GM10847 (cell line): Measurements from ENCODE around the gene AHNAK.

Experiments
- POLR2A ChIP-seq: IDR thresholded peaks from 2 replicates; pipeline ENCODE4 v1.6.1; 2011; ENCODE audit not compliant: insufficient read length; ENCODE audit errors: extremely low read depth

AHNAK gene

DNA sequence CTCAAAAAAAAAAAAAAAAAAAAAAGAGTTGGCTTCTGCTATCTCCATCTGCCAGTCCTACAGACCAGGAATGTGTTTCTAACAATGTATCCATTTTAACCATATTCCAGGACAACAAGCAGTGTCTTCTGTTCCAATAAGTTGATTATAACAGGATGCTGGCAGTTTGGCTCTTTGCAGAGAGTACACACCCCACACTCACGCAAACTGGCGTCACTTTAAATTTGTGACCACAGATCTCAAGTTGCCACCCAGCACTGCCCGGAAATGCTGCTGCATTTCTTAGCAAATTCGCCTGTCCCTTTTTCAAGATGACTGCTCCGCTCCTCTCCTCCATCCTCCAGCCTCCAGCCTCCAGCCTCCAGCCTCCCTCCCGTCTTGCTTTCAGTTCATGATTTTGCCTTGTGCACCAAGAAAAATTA, 83.5 kb downstream of the AHNAK start:
- TF ChIP-seq POLR2A: no peak

DNA sequence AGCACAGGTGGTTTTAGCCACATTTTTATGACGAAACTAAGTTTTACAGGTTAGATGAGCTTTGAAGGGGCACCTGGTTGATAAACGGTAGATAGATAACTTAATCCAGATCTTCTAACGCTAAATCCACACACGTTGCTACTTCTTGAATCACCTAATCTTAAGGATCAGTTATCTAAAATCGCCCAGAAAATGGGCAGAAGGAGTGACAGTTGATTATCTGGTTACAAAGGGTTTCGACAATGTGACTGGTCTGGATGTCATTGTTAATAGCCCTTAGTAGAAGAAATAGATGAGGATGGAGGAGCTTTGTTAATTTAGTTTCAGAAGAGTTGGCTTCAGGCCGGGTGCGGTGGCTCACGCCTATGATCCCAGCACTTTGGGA, 84.1 kb downstream of the AHNAK start:
- TF ChIP-seq POLR2A: no peak

DNA sequence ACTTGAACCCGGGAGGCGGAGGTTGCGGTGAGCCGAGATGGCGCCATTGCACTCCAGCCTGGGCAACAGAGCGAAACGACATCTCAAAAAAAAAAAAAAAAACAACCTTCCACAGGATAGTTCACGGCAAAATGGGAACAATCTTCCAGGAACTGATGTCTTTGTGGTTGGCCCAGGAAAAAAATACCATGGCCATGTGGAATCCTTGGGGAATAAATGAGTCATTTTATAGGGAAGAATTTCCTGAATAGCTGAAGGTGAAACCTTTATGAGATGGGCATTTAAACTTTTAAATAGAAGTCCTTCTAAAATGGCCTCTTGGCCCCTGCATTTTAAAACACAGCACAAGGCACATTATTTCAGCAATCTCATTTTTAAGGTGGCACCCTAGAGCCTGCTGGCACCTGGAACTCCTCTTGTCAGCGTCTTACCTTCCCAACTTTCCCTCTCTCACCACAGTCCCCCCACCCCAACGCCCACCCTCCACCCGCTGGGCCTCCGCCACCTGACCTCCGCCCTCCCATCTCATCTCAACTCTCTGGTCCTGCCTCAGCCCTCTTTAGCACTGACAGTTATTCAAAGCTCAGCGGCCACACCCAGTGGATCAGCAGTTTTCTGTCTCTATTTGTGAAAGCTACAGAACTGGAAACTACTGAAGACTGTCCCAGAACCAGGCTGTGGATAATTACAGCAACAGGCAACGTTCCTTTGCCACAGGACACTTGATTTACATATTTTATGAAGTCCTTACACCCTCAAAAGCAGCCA, 84.7 kb downstream of the AHNAK start:
- TF ChIP-seq POLR2A: no peak

DNA sequence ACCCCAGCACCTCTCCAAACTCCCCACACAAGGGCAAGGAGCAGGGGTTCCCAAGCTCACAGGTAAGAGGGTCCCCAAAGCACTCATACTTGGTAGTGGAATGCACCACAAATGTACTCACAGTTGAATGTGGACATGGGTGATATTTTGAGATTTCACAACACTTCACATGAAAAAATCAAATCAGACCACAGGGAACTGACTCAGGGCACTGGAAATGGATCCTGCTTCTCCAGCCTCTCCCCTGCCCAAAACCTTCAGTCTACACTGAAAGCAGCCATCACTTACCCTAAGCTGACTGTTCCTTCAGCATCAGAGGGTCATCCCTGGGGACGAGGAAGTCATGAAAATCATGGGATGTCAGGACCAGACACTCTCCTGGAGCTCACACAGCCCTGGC, 87.5 kb downstream of the AHNAK start:
- TF ChIP-seq POLR2A: no peak

DNA sequence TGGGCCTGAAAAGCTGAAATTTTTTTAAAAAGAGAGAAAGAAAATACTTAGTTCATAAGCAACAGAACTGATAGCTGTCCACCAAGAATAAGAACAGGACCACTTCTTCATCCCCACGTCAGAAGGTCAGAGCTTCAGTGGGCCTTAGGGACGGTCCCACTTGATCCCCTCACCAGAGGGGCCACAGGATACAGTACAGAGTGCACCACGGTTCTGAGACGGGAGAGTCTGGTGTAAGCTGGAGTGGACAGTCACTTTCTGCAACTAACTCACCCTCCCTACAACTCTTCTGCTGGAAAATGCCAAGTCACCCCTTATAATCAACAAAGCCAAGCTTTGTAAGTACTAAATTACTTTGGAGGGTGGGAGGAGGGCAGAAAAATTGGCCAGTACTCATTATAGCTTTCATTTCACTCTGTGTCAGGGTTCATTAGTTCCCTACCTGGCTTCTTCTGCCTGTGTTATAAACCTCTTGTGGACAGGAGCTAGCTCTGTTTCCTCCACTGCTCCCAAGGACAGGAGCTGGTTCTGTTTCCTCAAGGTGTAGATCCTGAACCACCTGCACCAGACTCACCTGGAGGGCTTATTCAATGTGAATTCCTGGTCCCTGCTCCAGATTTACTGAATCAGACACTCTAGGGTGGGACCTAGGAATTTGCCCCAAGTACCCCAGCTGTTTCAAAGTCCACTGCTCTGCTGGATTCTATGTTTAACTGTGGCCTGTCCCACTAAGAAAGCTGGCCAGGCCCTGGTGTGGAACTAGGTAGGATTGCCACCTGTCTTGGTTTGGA, 88.2 kb downstream of the AHNAK start:
- TF ChIP-seq POLR2A: no peak

DNA sequence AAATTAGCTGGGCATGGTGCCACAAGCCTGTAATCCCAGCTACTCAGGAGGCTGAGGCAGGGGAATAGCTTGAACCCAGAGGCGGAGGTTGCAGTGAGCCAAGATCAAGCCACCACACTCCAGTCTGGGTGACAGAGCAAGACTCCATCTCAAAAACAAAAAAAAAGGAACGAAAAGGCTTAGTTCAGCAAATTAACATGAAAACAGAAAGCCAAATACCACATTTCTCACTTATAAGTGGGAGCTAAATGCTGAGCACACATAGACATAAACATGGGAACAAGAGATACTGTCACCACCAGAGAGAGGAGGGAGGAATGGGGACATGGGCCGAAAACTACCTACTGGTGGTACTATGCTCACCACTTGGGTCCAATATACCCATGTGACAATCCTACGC, 89.1 kb downstream of the AHNAK start:
- no peak for TF ChIP-seq POLR2A

DNA sequence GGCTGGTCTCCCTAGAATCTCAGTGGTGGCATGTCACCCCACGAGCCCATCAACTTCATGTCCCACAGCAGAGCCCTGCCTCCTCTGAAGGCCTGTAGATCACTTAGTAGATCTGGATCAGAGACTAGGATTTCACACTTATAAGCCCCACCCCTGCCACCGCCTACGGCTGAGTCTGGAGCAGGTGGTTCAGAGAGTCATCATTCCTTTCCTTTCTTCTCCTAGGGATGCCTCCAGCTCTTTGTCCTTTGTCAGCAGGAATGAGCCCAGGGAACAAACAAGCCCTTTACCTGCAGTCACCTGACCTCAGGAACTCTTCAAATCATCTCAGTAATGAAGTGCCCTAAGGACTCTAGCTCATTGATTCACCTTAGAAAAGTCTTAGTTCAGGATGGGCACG, 90.0 kb downstream of the AHNAK start:
- TF ChIP-seq POLR2A: no peak

DNA sequence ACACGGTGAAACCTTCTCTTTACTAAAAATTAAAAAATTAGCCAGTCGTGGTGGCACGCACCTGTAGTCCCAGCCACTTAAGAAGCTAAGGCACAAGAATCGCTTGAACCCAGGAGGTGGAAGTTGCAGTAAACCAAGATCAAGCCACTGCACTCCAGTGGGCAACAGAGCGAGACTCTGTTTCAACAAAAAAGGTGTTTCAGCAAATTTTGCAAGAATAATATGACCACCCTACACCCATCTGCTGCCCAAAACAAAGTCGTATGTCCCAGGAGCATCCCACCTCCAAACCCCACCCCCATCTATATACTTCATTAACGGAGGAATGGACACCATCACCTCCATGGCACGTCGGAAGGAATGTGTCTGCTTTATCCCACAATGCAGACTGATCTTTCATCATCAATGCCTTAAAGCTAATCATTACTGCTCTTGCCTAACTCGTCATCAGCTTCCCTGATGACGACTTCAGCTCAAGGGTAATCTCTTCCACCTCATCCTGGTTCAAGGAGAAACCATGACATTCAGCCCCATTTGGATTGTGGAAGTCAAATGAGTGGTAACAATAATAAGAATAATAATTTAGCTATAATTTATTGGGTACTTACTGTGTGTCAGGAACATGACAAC, 93.7 kb downstream of the AHNAK start:
- TF ChIP-seq POLR2A: no peak

DNA sequence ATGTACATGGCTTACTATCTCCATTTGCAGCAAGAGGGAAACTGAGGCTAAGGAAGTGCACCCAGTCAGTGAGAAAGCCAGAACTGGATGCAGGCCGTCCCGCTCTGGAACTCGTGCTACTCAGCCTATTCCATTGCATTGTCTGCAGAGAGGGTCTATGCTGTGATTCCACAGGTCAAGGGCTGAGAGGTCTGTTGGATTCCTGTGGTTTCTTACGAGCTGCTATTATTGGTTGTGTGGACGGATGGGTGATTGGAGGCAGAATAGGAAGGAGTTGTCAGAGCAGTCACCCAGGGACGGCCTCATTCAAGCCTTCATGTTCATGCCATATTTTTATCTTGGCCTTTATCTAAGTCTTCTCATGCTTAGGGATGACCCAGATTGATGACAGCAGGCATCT, 94.3 kb downstream of the AHNAK start:
- TF ChIP-seq POLR2A: no peak

DNA sequence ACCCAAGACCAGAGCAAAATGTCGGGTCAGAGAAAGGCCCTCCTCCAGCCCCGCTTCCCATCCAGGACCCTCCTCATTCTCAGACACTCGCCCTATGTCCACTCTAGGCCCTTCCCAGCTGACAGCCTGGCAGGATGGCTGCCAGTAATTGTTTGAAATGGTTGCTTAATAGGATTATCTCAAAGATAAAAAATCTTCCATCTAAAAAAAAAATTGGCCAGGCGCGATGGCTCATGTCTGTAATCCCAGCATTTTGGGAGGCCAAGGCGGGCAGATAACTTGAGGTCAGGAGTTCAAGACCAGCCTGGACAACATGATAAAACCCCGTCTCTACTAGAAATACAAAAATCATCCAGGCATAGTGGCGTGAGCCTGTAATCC, 95.4 kb downstream of the AHNAK start:
- no peak for TF ChIP-seq POLR2A

DNA sequence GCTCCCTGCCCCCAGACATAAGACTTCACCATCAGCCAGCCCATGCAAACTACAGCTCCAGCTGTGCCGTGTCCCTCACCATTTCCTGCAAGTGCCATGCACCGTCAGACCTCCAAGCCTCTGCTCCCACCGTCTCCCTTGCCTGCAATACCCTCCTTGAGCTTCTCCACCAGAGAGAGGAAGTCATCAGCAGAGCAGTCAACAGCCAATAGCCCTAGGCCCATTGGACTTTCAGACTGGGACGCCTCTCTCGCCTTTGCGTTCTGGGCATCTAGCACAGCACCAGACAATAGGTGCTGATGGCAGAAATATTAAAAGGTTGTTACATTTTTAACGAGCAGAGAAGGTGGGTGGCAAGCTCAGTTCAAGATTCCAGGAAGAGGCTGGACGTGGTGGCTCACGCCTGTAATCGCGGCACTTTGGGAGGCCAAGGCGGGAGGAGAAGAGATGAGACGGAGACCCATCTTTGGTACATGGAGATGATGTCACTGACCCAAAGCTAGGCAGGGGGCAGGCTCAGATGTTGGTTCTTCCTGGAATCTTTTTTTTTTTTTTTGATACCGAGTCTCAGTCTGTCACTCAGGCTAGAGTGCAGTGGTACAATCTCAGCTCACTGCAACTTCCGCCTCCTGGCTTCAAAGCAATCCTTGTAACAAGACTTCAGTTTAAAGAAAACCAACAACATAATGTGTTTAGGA, 95.9 kb downstream of the AHNAK start:
- no peak for TF ChIP-seq POLR2A

DNA sequence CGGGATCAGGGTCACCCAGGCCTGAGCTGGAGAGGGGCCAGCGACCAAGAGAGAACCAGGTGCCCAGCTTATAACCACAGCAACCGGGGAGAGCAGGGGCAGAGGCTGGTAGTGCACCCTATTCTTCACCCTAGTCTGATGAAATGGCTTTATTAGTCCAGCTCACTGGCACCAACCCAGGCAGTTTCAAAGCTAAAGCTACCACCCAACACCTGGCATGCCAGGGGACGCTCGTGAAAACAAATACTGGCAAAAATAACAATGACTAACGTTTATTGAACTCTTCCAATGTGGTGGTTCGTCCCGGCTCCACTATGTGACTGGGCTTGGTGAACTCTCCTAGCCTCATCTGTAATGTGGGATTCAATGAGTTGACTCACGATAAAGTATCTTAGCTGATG, 97.2 kb downstream of the AHNAK start:
- TF ChIP-seq POLR2A: no peak

DNA sequence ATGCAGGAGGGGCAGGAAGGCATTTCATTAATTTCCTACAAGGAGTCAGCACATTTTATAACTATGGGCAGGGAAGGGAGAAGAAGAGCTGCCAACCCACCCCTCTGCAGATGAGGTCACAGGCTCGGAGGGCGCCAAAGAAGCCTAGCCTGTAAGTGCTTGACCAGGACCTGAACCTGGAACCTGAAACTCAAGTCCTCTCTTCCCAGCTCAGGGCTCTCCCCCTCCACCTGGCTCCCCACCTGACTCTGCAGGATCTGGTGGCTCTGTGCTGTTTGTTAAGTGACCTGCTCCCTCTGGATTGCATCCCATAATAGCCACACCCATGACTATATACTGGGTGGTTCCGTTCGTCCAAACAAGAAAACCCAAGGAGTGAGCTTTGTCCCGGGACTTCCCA, 100.5 kb downstream of the AHNAK start:
- no peak for TF ChIP-seq POLR2A

DNA sequence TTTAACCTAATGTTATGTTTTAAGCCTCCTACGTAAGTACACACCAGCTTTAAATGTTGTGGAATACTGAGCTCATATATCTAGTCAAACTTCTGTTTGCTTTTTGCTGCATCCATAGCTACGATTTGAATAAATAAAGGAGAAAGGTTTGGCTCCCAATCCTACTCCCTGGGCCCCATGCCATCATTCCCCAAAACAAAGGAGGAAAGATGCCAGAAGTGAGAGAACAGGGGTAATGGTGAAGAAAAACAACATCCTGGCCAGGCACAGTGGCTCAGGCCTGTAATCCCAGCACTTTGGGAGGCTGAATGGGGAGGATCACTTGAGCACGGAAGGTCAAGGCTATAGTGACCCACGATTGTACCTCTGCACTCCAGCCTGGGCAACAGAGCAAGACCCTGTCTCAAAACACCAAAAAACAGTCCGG, 101.3 kb downstream of the AHNAK start:
- no peak for TF ChIP-seq POLR2A

DNA sequence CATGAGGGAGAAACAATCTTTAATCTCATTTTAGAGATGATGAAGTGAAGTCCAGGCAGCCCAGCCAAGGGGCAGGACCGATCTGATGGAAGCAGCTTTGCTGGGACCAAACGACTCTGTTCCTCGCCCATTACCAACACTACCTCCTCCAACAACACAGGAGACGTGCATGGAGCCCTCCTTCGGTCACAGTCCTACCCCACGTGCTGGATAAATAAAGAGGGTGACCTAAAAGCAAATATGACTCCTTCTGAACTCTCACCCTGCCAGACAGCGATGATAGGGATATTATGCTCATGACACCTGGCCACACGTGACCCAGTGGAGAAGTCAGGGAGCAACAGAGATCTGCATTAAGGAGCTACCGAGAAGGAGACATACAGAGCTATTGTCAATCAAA, 101.8 kb downstream of the AHNAK start:
- no peak for TF ChIP-seq POLR2A
